ENCODE data around the gene CTSC.
"Not testable (repeated sequence)": the region's sequence is repeated elsewhere in the genome, so short reads cannot be mapped to it uniquely, and the experiment has no call there.

The CTSC gene

GRCh38 chr11:88352139-88352538 is 14.6 kb upstream of the CTSC start:
- DNase-seq (ENCODE audit: low read depth in 3 of 3): no peak

GRCh38 chr11:88348870-88349269 is 11.3 kb upstream of the CTSC start:
- no peak for DNase-seq (ENCODE audit: low read depth in 3 of 3)

- DNase-seq (ENCODE audit: low read depth in 3 of 3): no peak
Measured at GRCh38 chr11:88345949-88346348, 8.4 kb upstream of the CTSC start.

- DNase-seq (ENCODE audit: low read depth in 3 of 3): no peak
Measured at GRCh38 chr11:88345408-88345807, 7.9 kb upstream of the CTSC start.

- no peak for DNase-seq (ENCODE audit: low read depth in 3 of 3)
Measured at GRCh38 chr11:88344869-88345268, 7.3 kb upstream of the CTSC start.

- DNase-seq (ENCODE audit: low read depth in 3 of 3): no peak
Measured at GRCh38 chr11:88341522-88342251, 4.2 kb upstream of the CTSC start.

- DNase-seq (ENCODE audit: low read depth in 3 of 3): no peak
Measured at GRCh38 chr11:88340366-88340935, 2.9 kb upstream of the CTSC start.

GRCh38 chr11:88337987-88338668 is 592 bp upstream of the CTSC start:
- peak in 1 of 3 donors; percentile 54 for DNase-seq (ENCODE audit: low read depth in 3 of 3)

- no peak for DNase-seq (ENCODE audit: low read depth in 3 of 3)
Measured at GRCh38 chr11:88335284-88335683, 2.3 kb downstream of the CTSC start.

- no peak for DNase-seq (ENCODE audit: low read depth in 3 of 3)
Measured at GRCh38 chr11:88333862-88334261, 3.7 kb downstream of the CTSC start.

- no peak for DNase-seq (ENCODE audit: low read depth in 3 of 3)
Measured at GRCh38 chr11:88332851-88333250, 4.7 kb downstream of the CTSC start.

- DNase-seq (ENCODE audit: low read depth in 3 of 3): no peak
Measured at GRCh38 chr11:88330826-88331428, 6.6 kb downstream of the CTSC start.

- no peak for DNase-seq (ENCODE audit: low read depth in 3 of 3)
Measured at GRCh38 chr11:88329563-88330250, 7.8 kb downstream of the CTSC start.

GRCh38 chr11:88327462-88328143 is 9.9 kb downstream of the CTSC start:
- no peak for DNase-seq (ENCODE audit: low read depth in 3 of 3)

- no peak for DNase-seq (ENCODE audit: low read depth in 3 of 3)
Measured at GRCh38 chr11:88327061-88327460, 10.5 kb downstream of the CTSC start.

GRCh38 chr11:88326099-88326498 is 11.4 kb downstream of the CTSC start:
- DNase-seq (ENCODE audit: low read depth in 3 of 3): no peak

GRCh38 chr11:88324562-88325345 is 12.8 kb downstream of the CTSC start:
- no peak for DNase-seq (ENCODE audit: low read depth in 3 of 3)

GRCh38 chr11:88322881-88323280 is 14.7 kb downstream of the CTSC start:
- not testable (repeated sequence) for DNase-seq (ENCODE audit: low read depth in 3 of 3)

GRCh38 chr11:88321412-88321811 is 16.1 kb downstream of the CTSC start:
- not testable (repeated sequence) for DNase-seq (ENCODE audit: low read depth in 3 of 3)

- DNase-seq (ENCODE audit: low read depth in 3 of 3): no peak
Measured at GRCh38 chr11:88320149-88320559, 17.4 kb downstream of the CTSC start.

GRCh38 chr11:88318017-88318416 is 19.5 kb downstream of the CTSC start:
- no peak for DNase-seq (ENCODE audit: low read depth in 3 of 3)
